ENCODE measurements around the gene GNL1.

The GNL1 gene

DNA sequence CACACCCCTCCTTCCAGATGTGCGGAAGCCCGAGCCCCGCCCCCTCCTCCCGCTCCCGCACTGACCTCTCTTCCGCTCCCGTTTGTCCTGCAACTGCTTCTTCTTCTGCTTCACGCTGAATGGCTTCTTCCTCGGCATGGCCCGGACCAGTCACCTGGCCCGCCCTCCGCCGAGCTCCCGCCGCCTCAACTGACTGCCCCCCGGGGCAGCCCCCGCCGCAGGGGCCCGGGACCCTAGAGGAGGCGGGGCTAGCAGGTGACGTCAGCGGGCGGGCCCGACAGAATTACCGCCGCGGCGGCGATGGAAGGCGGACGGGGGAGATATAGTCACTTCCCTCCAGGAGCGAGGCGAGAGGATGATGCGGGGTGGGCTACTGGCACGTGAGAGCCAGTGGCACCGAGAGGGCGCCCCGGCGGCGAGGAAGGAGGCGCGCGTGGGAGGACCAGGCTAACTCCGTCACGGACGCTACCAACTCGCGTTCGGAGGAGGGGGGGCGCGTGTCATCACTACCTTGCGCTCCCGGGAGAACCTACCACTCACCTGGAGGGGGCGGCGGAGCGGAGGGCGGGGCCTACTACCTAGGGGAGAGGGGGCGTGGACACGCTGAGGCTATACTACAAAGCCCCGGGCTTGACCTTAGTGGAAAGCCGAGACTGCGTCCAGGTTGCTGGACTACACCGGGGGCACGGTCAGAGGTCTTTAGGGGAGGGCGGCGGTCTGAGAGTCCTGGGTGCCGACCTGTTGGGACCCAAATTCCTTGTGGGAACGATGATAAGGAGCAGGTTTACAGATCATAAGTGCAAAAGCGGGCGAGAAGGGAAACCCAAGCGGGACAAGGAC, at the start of gene GNL1 (continued):
- no peak for TF ChIP-seq HOXA7 (CRISPR knock-in tag; IDR thresholded peaks at IDR 0.05; ENCODE audit: borderline replicate concordance)
- TF ChIP-seq ZNF521 (tag by site-specific recombination; IDR thresholded peaks at IDR 0.05), result no peak
- TF ChIP-seq ZNF513 (tag by site-specific recombination; IDR thresholded peaks at IDR 0.05), result peak; percentile 45; the same call in 1 of the 2 replicates
- TF ChIP-seq ZEB2 (tag by site-specific recombination; IDR thresholded peaks at IDR 0.05), result peak; percentile 90
- no peak for TF ChIP-seq ZNF433 (tag by site-specific recombination; IDR thresholded peaks at IDR 0.05; ENCODE audit: low read depth)
- TF ChIP-seq ZNF704 (tag by site-specific recombination; IDR thresholded peaks at IDR 0.05), result no peak
- no peak; the same call in 1 of the 2 replicates for TF ChIP-seq ZNF843 (tag by site-specific recombination; IDR thresholded peaks at IDR 0.05)
- peak; percentile 93 for TF ChIP-seq SP3 (tag by site-specific recombination; IDR thresholded peaks at IDR 0.05)
- peak; percentile 7; the same call in 1 of the 2 replicates for TF ChIP-seq ZBTB17 (tag by site-specific recombination; IDR thresholded peaks at IDR 0.05)
- no peak for TF ChIP-seq ZNF544 (tag by site-specific recombination; IDR thresholded peaks at IDR 0.05)
- TF ChIP-seq ZNF398 (tag by site-specific recombination; IDR thresholded peaks at IDR 0.05), result peak; percentile 70
- no peak for TF ChIP-seq ZNF184 (tag by site-specific recombination; IDR thresholded peaks at IDR 0.05)
- TF ChIP-seq, protein P1, sequence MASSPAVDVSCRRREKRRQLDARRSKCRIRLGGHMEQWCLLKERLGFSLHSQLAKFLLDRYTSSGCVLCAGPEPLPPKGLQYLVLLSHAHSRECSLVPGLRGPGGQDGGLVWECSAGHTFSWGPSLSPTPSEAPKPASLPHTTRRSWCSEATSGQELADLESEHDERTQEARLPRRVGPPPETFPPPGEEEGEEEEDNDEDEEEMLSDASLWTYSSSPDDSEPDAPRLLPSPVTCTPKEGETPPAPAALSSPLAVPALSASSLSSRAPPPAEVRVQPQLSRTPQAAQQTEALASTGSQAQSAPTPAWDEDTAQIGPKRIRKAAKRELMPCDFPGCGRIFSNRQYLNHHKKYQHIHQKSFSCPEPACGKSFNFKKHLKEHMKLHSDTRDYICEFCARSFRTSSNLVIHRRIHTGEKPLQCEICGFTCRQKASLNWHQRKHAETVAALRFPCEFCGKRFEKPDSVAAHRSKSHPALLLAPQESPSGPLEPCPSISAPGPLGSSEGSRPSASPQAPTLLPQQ (tag by site-specific recombination; IDR thresholded peaks at IDR 0.05), result peak; percentile 89
- TF ChIP-seq ZNF112 (tag by site-specific recombination; IDR thresholded peaks at IDR 0.05), result no peak
- no peak for TF ChIP-seq TRIM28 (IDR thresholded peaks at IDR 0.05; ENCODE audit: borderline replicate concordance, low read length)
- no peak for TF ChIP-seq YY1 (tag by site-specific recombination; IDR thresholded peaks at IDR 0.05)
- TF ChIP-seq ZNF837 (tag by site-specific recombination; IDR thresholded peaks at IDR 0.05), result no peak
- no peak for TF ChIP-seq ZNF664 (tag by site-specific recombination; IDR thresholded peaks at IDR 0.05)
- TF ChIP-seq ZNF155 (tag by site-specific recombination; IDR thresholded peaks at IDR 0.05), result no peak
- TF ChIP-seq ZNF175 (tag by site-specific recombination; IDR thresholded peaks at IDR 0.05), result no peak
- TF ChIP-seq FEZF1 (tag by site-specific recombination; IDR thresholded peaks at IDR 0.05), result no peak
- TF ChIP-seq MEIS1 (CRISPR knock-in tag; IDR thresholded peaks at IDR 0.05; ENCODE audit: borderline replicate concordance), result no peak
- TF ChIP-seq, protein P2, sequence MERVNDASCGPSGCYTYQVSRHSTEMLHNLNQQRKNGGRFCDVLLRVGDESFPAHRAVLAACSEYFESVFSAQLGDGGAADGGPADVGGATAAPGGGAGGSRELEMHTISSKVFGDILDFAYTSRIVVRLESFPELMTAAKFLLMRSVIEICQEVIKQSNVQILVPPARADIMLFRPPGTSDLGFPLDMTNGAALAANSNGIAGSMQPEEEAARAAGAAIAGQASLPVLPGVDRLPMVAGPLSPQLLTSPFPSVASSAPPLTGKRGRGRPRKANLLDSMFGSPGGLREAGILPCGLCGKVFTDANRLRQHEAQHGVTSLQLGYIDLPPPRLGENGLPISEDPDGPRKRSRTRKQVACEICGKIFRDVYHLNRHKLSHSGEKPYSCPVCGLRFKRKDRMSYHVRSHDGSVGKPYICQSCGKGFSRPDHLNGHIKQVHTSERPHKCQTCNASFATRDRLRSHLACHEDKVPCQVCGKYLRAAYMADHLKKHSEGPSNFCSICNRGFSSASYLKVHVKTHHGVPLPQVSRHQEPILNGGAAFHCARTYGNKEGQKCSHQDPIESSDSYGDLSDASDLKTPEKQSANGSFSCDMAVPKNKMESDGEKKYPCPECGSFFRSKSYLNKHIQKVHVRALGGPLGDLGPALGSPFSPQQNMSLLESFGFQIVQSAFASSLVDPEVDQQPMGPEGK (tag by site-specific recombination; IDR thresholded peaks at IDR 0.05), result peak; percentile 98
- peak; percentile 97 for TF ChIP-seq KLF9 (tag by site-specific recombination; IDR thresholded peaks at IDR 0.05; ENCODE audit: low read depth)
- TF ChIP-seq ZNF529 (tag by site-specific recombination; IDR thresholded peaks at IDR 0.05; ENCODE audit: insufficient replicate concordance), result no peak
- TF ChIP-seq, protein P3, sequence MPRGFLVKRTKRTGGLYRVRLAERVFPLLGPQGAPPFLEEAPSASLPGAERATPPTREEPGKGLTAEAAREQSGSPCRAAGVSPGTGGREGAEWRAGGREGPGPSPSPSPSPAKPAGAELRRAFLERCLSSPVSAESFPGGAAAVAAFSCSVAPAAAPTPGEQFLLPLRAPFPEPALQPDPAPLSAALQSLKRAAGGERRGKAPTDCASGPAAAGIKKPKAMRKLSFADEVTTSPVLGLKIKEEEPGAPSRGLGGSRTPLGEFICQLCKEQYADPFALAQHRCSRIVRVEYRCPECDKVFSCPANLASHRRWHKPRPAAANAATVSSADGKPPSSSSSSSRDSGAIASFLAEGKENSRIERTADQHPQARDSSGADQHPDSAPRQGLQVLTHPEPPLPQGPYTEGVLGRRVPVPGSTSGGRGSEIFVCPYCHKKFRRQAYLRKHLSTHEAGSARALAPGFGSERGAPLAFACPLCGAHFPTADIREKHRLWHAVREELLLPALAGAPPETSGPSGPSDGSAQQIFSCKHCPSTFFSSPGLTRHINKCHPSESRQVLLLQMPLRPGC (tag by site-specific recombination; IDR thresholded peaks at IDR 0.05), result peak; percentile 70; the same call in 1 of the 2 replicates
- TF ChIP-seq GFI1B (tag by site-specific recombination; IDR thresholded peaks at IDR 0.05), result no peak; the same call in 1 of the 2 replicates
- peak; percentile 68; the same call in 1 of the 2 replicates for TF ChIP-seq ZNF366 (tag by site-specific recombination; conservative IDR thresholded peaks at IDR 0.05)
- no peak for TF ChIP-seq YY2 (tag by site-specific recombination; IDR thresholded peaks at IDR 0.05)
- peak; percentile 83 for TF ChIP-seq ZBTB20 (tag by site-specific recombination; IDR thresholded peaks at IDR 0.05)
- peak; percentile 78 for TF ChIP-seq SP7 (tag by site-specific recombination; IDR thresholded peaks at IDR 0.05)

Measured in HEK293 (cell line).